Liver (tissue), 9 donors: ENCODE data around the gene MESP1. TPM values are rescaled to one million over a fixed set of nuclear protein-coding genes. Genes with fewer than 3 reads are reported as not detected.

Source experiments
- DNase-seq: peaks from one replicate; pipeline ENCODE4 v3.0.0-alpha.2; 2017; ENCODE audit warnings: low spot score
- H3K27ac ChIP-seq, 2 donors: one replicate each; pipeline ENCODE4 v1.7.0; 2013; ENCODE audit warnings: inconsistent platforms in 2 of 2, low read length in 2 of 2, control low read depth in 1 of 2, low read depth in 1 of 2, mild to moderate bottlenecking in 1 of 2
- H3K27me3 ChIP-seq, 4 donors: one replicate each; pipeline versions ENCODE4 v1.6.1 to v1.7.0; 2013; ENCODE audit warnings: low read length in 3 of 4, inconsistent platforms in 1 of 4, mild to moderate bottlenecking in 1 of 4, moderate library complexity in 1 of 4; ENCODE audit not compliant: control insufficient read depth in 4 of 4, insufficient read depth in 4 of 4
- H3K36me3 ChIP-seq, 4 donors: one replicate each; pipeline versions ENCODE4 v1.6.1 to v1.7.0; 2013; ENCODE audit warnings: low read length in 3 of 4, mild to moderate bottlenecking in 3 of 4, low read depth in 1 of 4, moderate library complexity in 1 of 4; ENCODE audit not compliant: control insufficient read depth in 4 of 4, insufficient read depth in 3 of 4
- H3K4me1 ChIP-seq, 4 donors: one replicate each; pipeline versions ENCODE4 v1.6.1 to v1.7.0; 2013; ENCODE audit warnings: low read length in 3 of 4, mild to moderate bottlenecking in 3 of 4, moderate library complexity in 1 of 4; ENCODE audit not compliant: control insufficient read depth in 4 of 4, insufficient read depth in 4 of 4
- H3K4me3 ChIP-seq, 3 donors: one replicate each; pipeline versions ENCODE4 v1.6.1 to v1.7.0; 2013; ENCODE audit warnings: low read length in 3 of 3, control low read depth in 1 of 3, low read depth in 1 of 3, mild to moderate bottlenecking in 1 of 3
- H3K9ac ChIP-seq, 2 donors: one replicate each; pipeline ENCODE4 v1.7.0; 2013; ENCODE audit warnings: low read length in 2 of 2, mild to moderate bottlenecking in 2 of 2, moderate library complexity in 2 of 2, control low read depth in 1 of 2, low read depth in 1 of 2
- H3K9me3 ChIP-seq, 4 donors: one replicate each; pipeline versions ENCODE4 v1.6.1 to v1.7.0; 2013; ENCODE audit warnings: low read length in 3 of 4; ENCODE audit not compliant: control insufficient read depth in 4 of 4
- ATF3 ChIP-seq: IDR thresholded peaks from 2 replicates; pipeline ENCODE4 v1.6.1; 2016; ENCODE audit warnings: antibody characterized with exemption
- CTCF ChIP-seq: fragments of 150-350 bp; IDR thresholded peaks from 2 replicates; pipeline ENCODE4 v1.5.1; 2017; ENCODE audit warnings: improper control_type of control experiment, low read depth, low read length; ENCODE audit not compliant: missing input control
- FOXA1 ChIP-seq: IDR thresholded peaks from 2 replicates; pipeline ENCODE4 v1.6.1; 2016; ENCODE audit warnings: antibody characterized with exemption
- GABPA ChIP-seq, 2 donors: IDR thresholded peaks in 1 of 2; conservative IDR thresholded peaks in 1 of 2; 2 replicates each; pipeline ENCODE4 v1.6.1; 2016; ENCODE audit warnings: antibody characterized with exemption in 2 of 2, mild to moderate bottlenecking in 1 of 2, moderate library complexity in 1 of 2
- HNF4A ChIP-seq, 2 donors: conservative IDR thresholded peaks; 2 replicates each; pipeline ENCODE4 v1.6.1; 2016; ENCODE audit warnings: antibody characterized with exemption in 2 of 2, mild to moderate bottlenecking in 2 of 2
- HNF4G ChIP-seq: IDR thresholded peaks from 2 replicates; pipeline ENCODE4 v1.6.1; 2016; ENCODE audit warnings: antibody characterized with exemption
- JUND ChIP-seq, 2 donors: IDR thresholded peaks; 2 replicates each; pipeline ENCODE4 v1.6.1; 2016; ENCODE audit warnings: antibody characterized with exemption in 2 of 2
- MAX ChIP-seq: IDR thresholded peaks from 2 replicates; pipeline ENCODE4 v1.6.1; 2016; ENCODE audit warnings: antibody characterized with exemption
- NR2F2 ChIP-seq: IDR thresholded peaks from 2 replicates; pipeline ENCODE4 v1.6.1; 2016; ENCODE audit warnings: antibody characterized with exemption
- RAD21 ChIP-seq, 2 donors: IDR thresholded peaks; 2 replicates each; pipeline ENCODE4 v1.6.1; 2016; ENCODE audit warnings: antibody characterized with exemption in 2 of 2, mild to moderate bottlenecking in 2 of 2
- REST ChIP-seq: IDR thresholded peaks from 2 replicates; pipeline ENCODE4 v1.6.1; 2016; ENCODE audit warnings: antibody characterized with exemption, mild to moderate bottlenecking
- RXRA ChIP-seq, 2 donors: IDR thresholded peaks; 2 replicates each; pipeline ENCODE4 v1.6.1; 2017 to 2018; ENCODE audit warnings: antibody characterized with exemption in 2 of 2, mild to moderate bottlenecking in 1 of 2
- SP1 ChIP-seq: IDR thresholded peaks from 2 replicates; pipeline ENCODE4 v1.6.1; 2018; ENCODE audit warnings: antibody characterized with exemption, mild to moderate bottlenecking
- YY1 ChIP-seq: IDR thresholded peaks from 2 replicates; pipeline ENCODE4 v1.6.1; 2016; ENCODE audit warnings: antibody characterized with exemption, mild to moderate bottlenecking
- ZBTB33 ChIP-seq: IDR thresholded peaks from 2 replicates; pipeline ENCODE4 v1.6.1; 2016; ENCODE audit warnings: antibody characterized with exemption
- WGBS: extraction: QIAGEN DNeasy Blood & Tissue Kit; methylation state at CpG from one replicate; pipeline ENCODE4 v1.1.7; 2013; 5-methylcytosine and 5-hydroxymethylcytosine counted together
- polyA plus RNA-seq, 2 donors: library from polyadenylated mRNA; stranded (reverse) in 1 of 2; unstranded in 1 of 2; fragments of 200-250 nt in 1 of 2; fragments of >200 nt in 1 of 2; fragmentation: Nextera tagmentation in 1 of 2; extraction: Ambion mirVana in 1 of 2; gene quantifications; one replicate each; pipeline versions ENCODE4 v1.2.1 to v1.2.3, GENCODE V29; 2013 to 2015
- total RNA-seq, 2 donors: library from RNA; depleted of rRNA; stranded (reverse); fragments of >200 nt; gene quantifications; one replicate each; pipeline ENCODE4 v1.2.3, GENCODE V29; 2014
- donor health status: healthy.
- donor health status: healthy.
- donor health status: healthy.
- donor health status: healthy.
- donor health status: healthy.

The MESP1 gene
- total and polyA plus RNA-seq, 4 donors: 0.14 to 1.8 (median 0.84) TPM

GRCh38 chr15:89784686-89784960, 33.6 kb upstream of the MESP1 start:
- H3K27me3 ChIP-seq: no peaks in the 10 kb centered on the region
- H3K27ac ChIP-seq: no peak overlapping the region
- H3K9me3 ChIP-seq: no peaks in the 10 kb centered on the region
- WGBS: 88% methylated on average over 7 of the region's 7 CpGs
- no peak for TF ChIP-seq CTCF
- no peak for TF ChIP-seq YY1
- TF ChIP-seq ZBTB33: no peak
- no peak for TF ChIP-seq RXRA (IDR thresholded peaks at IDR 0.05)
- TF ChIP-seq REST: no peak
- H3K36me3 ChIP-seq: peaks cover 9 to 19% (median 11%) of the 10 kb centered on the region in 4 donors
- no peak overlapping the region for H3K4me3 ChIP-seq
- no peak overlapping the region for H3K9ac ChIP-seq
- DNase-seq: no peak
- peaks cover 5 to 32% (median 26%) of the 10 kb centered on the region in 4 donors for H3K4me1 ChIP-seq

- Histone ChIP-seq H3K27ac (no peak overlapping the region), H3K9me3 (no peaks in the 10 kb centered on the region), H3K4me1 (peaks cover 5 to 32% (median 26%) of the 10 kb centered on the region in 4 donors), H3K27me3 (no peaks in the 10 kb centered on the region), H3K4me3 (no peak overlapping the region), H3K36me3 (peaks cover 7 to 17% (median 11%) of the 10 kb centered on the region in 4 donors), H3K9ac (no peak overlapping the region)
- TF ChIP-seq SP1: no peak
- no peak for DNase-seq
- 91% methylated on average over 15 of the region's 15 CpGs for WGBS
Observed at GRCh38 chr15:89783861-89784685, 33.0 kb upstream of the MESP1 start.

- H3K27ac ChIP-seq: no peak overlapping the region
- H3K4me3 ChIP-seq: no peak overlapping the region
- H3K4me1 ChIP-seq: peaks cover 5 to 32% (median 26%) of the 10 kb centered on the region in 4 donors
- no peak overlapping the region for H3K9ac ChIP-seq
- no peaks in the 10 kb centered on the region for H3K27me3 ChIP-seq
- H3K9me3 ChIP-seq: no peaks in the 10 kb centered on the region
- H3K36me3 ChIP-seq: peaks cover 4 to 12% (median 8%) of the 10 kb centered on the region in 4 donors
- 83% methylated on average over 14 of the region's 14 CpGs for WGBS
- no peak for DNase-seq
- TF ChIP-seq FOXA1: no peak
- no peak for TF ChIP-seq SP1
- no peak for TF ChIP-seq HNF4G
- TF ChIP-seq ATF3: no peak
- TF ChIP-seq MAX: no peak
- TF ChIP-seq NR2F2: no peak
- TF ChIP-seq HNF4A (conservative IDR thresholded peaks at IDR 0.05): no peak
- no peak for TF ChIP-seq GABPA (IDR thresholded peaks at IDR 0.05 in 1 of 2, conservative IDR thresholded peaks at IDR 0.05 in 1 of 2)
- no peak for TF ChIP-seq RXRA (IDR thresholded peaks at IDR 0.05)
- TF ChIP-seq JUND (IDR thresholded peaks at IDR 0.05): no peak
- TF ChIP-seq CTCF: no peak
- no peak for TF ChIP-seq RAD21 (IDR thresholded peaks at IDR 0.05)
- TF ChIP-seq YY1: no peak
Observed at GRCh38 chr15:89783111-89783860, 32.2 kb upstream of the MESP1 start.
